NK-92 (cell line): ENCODE results near the gene PHF24.
"Not testable (repeated sequence)": the region's sequence is repeated elsewhere in the genome, so short reads cannot be mapped to it uniquely, and the experiment has no call there.

Source experiments
- DNase-seq: peaks from one replicate; lab custom pipeline; 2025; ENCODE audit not compliant: unreplicated experiment; lab: John Stamatoyannopoulos, UW

The PHF24 gene

DNA sequence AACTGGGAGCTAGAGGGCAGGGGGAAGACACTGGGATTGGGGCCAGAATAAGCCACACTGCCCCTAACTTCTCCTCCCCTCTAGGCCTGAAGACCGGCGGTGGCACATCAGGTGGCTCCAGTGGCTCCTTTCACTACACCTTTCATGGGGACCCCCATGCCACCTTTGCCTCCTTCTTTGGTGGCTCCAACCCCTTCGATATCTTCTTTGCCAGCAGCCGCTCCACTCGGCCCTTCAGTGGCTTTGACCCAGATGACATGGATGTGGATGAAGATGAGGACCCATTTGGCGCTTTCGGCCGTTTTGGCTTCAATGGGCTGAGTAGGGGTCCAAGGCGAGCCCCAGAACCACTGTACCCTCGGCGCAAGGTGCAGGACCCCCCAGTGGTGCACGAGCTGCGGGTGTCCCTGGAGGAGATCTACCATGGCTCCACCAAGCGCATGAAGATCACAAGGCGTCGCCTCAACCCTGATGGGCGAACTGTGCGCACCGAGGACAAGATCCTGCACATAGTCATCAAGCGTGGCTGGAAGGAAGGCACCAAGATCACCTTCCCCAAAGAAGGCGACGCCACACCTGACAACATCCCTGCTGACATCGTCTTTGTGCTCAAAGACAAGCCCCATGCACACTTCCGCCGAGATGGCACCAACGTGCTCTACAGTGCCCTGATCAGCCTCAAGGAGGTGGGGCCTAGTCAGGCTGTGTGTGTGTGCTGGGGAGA, 38.3 kb downstream of the PHF24 start:
- no peak for DNase-seq

DNA sequence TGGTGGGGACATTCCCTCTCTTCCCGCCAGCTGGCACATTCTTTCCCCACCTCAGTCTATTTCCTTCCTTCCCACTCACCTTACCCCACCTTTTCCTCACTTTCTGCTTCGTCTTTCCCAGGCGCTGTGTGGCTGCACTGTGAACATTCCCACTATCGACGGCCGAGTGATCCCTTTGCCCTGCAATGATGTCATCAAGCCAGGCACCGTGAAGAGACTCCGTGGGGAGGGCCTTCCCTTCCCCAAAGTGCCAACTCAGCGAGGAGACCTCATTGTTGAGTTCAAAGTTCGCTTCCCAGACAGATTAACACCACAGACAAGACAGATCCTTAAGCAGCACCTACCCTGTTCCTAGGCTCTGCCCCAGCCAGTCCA, 38.8 kb downstream of the PHF24 start:
- DNase-seq: no peak

DNA sequence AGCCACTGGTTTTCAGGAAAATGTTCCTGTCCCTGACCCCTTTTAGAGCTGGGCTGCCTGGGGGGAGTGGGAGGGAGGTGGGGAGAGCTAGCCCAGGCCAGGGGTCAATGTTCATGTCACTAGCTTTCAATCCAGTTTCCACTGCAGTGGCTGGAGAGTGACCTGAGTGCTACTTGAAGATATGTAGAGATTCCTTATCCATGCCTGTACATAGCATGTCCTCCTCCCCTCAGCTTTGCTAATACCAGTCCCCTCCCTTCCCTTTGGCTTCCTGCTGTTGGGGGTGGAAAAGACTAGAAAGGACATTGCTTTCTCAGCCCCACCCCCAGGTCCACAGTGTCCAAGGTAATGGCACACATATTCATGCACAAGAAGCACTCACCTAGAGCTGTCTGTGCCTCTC, 39.3 kb downstream of the PHF24 start:
- DNase-seq: no peak

DNA sequence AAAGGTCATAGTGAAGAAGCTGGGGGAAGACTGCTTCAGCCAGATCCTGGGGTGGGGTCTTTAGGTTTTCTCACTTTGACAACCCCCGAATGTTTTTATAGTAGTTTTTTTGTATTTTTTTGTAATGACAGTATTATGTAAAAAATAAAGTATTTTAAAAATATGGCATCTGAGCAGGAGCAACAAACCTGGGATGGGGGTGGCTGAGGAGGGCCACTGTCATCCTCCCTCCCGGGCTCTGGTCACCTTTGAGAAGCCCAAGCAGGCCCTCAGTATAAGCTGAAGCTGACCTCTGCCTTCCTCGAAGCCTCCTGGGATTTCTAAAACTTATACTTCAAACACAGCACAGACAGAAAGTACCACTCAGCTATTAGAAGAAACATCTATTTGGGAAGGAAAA, 40.2 kb downstream of the PHF24 start:
- no peak for DNase-seq

- no peak for DNase-seq
These were observed 41.5 kb downstream of the PHF24 start for GRCh38 chr9:34999576-34999975.

DNA sequence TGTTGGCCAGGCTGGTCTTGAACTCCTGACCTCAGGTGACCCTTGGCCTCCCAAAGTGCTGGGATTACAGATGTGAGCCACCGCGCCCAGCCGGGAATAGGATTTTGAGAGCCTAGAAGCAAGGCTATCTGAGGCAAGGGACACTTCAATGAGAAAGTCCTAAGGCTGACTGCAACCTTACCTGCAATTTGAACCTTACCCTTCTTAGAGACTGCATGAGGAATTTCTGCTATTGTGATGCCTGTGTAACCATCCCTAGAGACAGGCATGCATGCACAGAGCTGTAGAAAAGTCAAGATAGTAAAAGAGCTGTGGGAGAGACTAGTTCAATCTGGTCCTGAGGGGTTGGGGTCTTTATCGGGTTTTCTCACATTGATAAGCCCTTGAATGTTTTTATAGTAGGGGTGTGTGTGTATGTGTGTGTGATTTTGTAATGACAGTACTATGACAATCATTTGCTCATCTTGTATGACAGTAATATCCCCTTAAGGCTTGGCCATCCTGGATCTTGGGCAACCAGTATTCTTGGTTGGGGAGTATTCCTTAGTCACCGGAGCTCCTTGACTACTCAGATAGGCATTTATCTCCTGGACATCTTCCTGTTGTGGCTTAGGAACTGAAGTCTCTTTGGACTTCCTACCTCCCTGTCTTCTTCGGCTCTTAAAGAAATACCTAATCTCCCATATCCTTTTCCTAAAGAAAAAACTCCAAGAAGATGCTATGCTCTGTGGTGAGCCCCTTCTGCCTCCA, 42.6 kb downstream of the PHF24 start:
- no peak for DNase-seq

- DNase-seq: no peak
These were observed 43.2 kb downstream of the PHF24 start for GRCh38 chr9:35001285-35001677.

GRCh38 chr9:35001803-35002502, 43.9 kb downstream of the PHF24 start:
- DNase-seq: no peak

GRCh38 chr9:35002623-35003022, 44.5 kb downstream of the PHF24 start:
- no peak for DNase-seq

GRCh38 chr9:35004299-35004698, 46.2 kb downstream of the PHF24 start:
- not testable (repeated sequence) for DNase-seq

DNA sequence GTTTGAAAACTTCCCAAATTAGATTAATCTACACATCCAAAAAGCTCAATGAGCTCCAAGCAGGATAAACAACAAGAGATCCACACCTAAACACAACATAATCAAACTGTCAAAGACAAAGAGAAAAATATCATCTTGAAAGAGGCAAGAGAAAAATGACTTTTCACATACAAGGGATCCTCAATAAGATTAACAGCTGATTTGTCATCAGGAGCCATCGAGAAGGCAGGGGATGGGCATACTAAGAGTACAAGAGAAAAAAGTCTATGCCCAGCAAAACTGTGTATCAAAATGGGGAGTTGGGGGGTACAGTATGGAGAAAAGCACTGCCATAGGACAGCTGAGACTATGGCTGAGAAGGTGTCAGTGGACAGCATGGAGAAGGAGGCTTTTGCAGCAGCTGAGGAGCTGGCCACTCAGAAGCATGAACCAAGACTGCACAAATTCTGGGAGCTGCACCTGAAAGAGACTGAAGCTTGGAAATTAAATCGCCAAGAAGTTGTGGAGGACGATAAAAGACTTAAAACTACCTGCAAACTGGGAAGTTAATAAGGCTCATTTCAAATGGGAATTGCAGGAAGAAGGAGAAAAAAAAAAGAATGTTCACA, 52.4 kb downstream of the PHF24 start:
- DNase-seq: no peak

GRCh38 chr9:35014517-35014916, 56.4 kb downstream of the PHF24 start:
- no peak for DNase-seq

- not testable (repeated sequence) for DNase-seq
These were observed 65.4 kb downstream of the PHF24 start for GRCh38 chr9:35023443-35023842.

DNA sequence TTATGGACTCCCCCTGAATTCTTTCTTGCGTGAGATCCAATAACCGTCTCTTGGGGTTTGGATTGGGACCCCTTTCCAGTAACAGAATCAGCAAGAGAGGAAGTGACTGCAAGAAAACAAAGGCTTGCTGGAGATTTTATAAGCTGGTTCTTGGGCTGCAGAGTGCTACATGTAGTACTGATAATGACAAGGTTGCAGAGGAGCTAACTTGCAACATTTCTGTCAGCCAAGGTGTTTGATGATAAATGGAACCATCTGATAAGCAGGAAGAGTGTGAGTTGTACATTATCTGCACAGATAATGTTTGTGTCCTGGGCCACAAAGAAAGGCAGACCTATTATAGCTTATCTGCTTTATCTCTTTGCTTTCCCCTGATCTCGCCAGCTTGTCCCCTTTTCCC, 68.6 kb downstream of the PHF24 start:
- no peak for DNase-seq

GRCh38 chr9:35027374-35027773, 69.3 kb downstream of the PHF24 start:
- no peak for DNase-seq

GRCh38 chr9:35027860-35028259, 69.8 kb downstream of the PHF24 start:
- DNase-seq: no peak

DNA sequence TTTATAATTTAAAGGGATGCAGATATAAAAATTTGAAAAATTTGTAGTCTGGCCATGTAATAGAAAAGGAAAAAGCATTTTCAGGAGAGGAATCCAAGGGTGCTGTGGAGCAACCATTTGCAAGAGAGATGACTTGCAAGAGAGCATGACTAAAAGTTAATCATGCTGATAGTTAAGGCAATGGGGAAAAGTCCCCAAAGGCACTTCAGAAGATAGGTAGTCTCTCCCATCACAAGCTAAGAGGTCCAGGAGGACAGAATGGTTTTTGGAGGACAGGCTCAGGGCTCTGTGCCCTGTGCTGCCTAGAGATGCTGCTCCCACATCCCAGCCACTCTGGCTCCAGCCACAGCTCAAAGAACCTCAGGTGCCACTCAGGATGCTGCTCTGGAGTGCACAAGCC, 70.3 kb downstream of the PHF24 start:
- DNase-seq: no peak

DNA sequence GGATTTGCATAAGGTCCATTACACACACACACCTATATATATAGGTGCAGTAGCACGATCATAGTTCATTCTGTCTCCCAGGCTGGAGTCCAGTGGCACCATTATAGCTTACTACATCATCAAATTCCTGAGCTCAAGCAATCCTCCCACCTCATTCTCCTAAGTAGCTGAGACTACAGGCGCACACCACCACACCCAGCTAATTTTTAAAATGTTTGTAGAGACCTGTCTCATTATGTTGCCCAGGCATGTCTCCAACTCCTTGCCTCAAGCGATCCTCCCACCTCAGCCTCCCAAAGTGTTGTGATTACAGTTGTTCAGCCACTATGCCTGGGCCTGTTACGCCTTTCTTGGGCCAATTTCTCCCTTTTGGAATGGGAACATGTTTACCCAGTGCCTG, 71.2 kb downstream of the PHF24 start:
- DNase-seq: no peak

- no peak for DNase-seq
These were observed 71.8 kb downstream of the PHF24 start for GRCh38 chr9:35029852-35030251.
